Sigmoid colon (tissue), 4 donors: Measurements from ENCODE around the gene BRIP1.
"Not testable (repeated sequence)": the region's sequence is repeated elsewhere in the genome, so short reads cannot be mapped to it uniquely, and the experiment has no call there.

Experiments
- CTCF ChIP-seq, 4 experiments: fragments of 450-650 bp in 3 of 4; fragments of 200-600 bp in 1 of 4; IDR thresholded peaks; one replicate each; pipeline ENCODE4 v1.5.1; 2016 to 2019; ENCODE audit warnings: antibody characterized with exemption in 4 of 4, mild to moderate bottlenecking in 3 of 4, moderate library complexity in 2 of 4
- EP300 ChIP-seq, 4 donors: sonication (generic); formaldehyde crosslinking; IDR thresholded peaks; one replicate each; pipeline ENCODE4 v1.6.1; 2017; ENCODE audit warnings: antibody characterized with exemption in 4 of 4
- POLR2A ChIP-seq, 2 donors: fragments of 450-650 bp; IDR thresholded peaks; one replicate each; pipeline ENCODE4 v1.6.1; 2016; ENCODE audit warnings: antibody characterized with exemption in 2 of 2, mild to moderate bottlenecking in 2 of 2, moderate library complexity in 2 of 2
- POLR2AphosphoS5 ChIP-seq, 4 donors: sonication (generic); formaldehyde crosslinking; IDR thresholded peaks; one replicate each; pipeline ENCODE4 v1.6.1; 2017; ENCODE audit warnings: antibody characterized with exemption in 4 of 4

GRCh38 chr17:61826198-61826597 lies 37.1 kb downstream of the BRIP1 start:
- not testable (repeated sequence) for TF ChIP-seq POLR2AphosphoS5, CTCF, POLR2A, EP300 (IDR thresholded peaks at IDR 0.05)
